ENCODE measurements around the gene MYOF. TPM values are rescaled to one million over a fixed set of nuclear protein-coding genes. Genes with fewer than 3 reads are reported as not detected.

MYOF gene
- total and polyA plus RNA-seq, 9 of the 15 experiments (the other 6 are each of a cell fraction or from before 2014, with no cell fraction given) = 0.06 to 0.27 TPM; not detected in 7

DNA sequence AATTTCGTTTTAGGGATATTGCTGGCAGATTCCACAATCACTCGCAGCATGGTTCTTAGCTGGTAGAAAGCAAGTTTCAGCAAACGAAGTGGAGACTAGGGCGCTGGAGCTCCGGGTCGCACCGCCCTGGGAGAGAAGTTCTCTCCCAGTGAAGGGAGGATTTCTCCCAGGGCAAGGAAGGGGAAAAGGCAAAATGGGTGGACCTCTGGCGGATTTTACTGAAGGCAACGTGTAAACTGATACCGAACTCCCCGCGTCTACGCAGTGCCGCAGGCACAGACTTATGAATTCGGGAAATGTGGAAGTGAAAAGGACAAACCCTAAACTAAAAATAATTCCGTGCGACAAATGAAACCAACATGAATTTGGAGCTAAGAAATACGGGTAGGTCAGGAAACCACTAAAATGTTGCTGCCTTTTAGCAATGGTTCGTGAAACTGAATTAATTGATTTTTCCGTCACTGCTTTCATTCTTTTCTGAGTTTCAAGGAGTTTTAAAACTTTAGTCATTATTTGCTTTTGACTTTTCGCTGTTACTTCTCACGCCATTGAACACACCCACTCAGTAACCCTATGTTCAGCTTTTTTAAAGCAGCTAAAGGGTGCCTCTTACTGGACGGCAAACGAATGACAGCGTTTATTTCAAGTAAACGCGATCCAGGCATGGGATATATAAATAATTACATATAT is at the start of gene MYOF (continued):
- TF ChIP-seq KLF13 (tag; IDR thresholded peaks at IDR 0.05; ENCODE audit: borderline replicate concordance, low read depth) = no peak
- TF ChIP-seq GTF2F1 (IDR thresholded peaks at IDR 0.05; ENCODE audit: low read depth, low read length) = no peak
- no peak for TF ChIP-seq SRF (CRISPR knock-in tag; IDR thresholded peaks at IDR 0.05)
- no peak for TF ChIP-seq ZFP1 (CRISPR knock-in tag; IDR thresholded peaks at IDR 0.05)
- peak; percentile 92 for TF ChIP-seq CBX2 (IDR thresholded peaks at IDR 0.05; ENCODE audit: insufficient read depth, low read length, poor library complexity, severe bottlenecking)

- in situ Hi-C loops (cut with MboI) (no loop called here), intact Hi-C loops (cut with micrococcal nuclease) (no loop called here)
- no TSS peak for BruUV-seq (replicated peaks)
- no peak for TF ChIP-seq NFRKB (IDR thresholded peaks at IDR 0.05; ENCODE audit: low read depth)
- TF ChIP-seq, protein P1, sequence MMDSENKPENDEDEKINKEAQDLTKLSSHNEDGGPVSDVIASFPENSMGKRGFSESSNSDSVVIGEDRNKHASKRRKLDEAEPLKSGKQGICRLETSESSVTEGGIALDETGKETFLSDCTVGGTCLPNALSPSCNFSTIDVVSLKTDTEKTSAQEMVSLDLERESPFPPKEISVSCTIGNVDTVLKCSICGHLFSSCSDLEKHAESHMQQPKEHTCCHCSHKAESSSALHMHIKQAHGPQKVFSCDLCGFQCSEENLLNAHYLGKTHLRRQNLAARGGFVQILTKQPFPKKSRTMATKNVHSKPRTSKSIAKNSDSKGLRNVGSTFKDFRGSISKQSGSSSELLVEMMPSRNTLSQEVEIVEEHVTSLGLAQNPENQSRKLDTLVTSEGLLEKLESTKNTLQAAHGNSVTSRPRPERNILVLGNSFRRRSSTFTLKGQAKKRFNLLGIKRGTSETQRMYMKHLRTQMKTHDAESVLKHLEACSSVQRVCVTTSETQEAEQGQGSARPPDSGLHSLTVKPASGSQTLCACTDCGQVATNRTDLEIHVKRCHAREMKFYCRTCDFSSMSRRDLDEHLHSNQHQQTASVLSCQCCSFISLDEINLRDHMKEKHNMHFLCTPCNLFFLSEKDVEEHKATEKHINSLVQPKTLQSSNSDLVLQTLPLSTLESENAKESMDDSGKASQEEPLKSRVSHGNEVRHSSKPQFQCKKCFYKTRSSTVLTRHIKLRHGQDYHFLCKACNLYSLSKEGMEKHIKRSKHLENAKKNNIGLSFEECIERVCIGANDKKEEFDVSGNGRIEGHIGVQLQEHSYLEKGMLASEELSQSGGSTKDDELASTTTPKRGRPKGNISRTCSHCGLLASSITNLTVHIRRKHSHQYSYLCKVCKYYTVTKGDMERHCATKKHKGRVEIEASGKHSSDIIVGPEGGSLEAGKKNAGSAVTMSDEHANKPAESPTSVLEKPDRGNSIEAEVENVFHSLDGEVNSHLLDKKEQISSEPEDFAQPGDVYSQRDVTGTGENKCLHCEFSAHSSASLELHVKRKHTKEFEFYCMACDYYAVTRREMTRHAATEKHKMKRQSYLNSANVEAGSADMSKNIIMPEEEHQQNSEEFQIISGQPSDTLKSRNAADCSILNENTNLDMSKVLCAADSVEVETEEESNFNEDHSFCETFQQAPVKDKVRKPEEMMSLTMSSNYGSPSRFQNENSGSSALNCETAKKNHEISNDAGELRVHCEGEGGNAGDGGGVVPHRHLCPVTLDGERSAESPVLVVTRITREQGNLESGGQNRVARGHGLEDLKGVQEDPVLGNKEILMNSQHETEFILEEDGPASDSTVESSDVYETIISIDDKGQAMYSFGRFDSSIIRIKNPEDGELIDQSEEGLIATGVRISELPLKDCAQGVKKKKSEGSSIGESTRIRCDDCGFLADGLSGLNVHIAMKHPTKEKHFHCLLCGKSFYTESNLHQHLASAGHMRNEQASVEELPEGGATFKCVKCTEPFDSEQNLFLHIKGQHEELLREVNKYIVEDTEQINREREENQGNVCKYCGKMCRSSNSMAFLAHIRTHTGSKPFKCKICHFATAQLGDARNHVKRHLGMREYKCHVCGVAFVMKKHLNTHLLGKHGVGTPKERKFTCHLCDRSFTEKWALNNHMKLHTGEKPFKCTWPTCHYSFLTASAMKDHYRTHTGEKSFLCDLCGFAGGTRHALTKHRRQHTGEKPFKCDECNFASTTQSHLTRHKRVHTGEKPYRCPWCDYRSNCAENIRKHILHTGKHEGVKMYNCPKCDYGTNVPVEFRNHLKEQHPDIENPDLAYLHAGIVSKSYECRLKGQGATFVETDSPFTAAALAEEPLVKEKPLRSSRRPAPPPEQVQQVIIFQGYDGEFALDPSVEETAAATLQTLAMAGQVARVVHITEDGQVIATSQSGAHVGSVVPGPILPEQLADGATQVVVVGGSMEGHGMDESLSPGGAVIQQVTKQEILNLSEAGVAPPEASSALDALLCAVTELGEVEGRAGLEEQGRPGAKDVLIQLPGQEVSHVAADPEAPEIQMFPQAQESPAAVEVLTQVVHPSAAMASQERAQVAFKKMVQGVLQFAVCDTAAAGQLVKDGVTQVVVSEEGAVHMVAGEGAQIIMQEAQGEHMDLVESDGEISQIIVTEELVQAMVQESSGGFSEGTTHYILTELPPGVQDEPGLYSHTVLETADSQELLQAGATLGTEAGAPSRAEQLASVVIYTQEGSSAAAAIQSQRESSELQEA (IDR thresholded peaks at IDR 0.05; ENCODE audit: low read depth) = no peak
- TF ChIP-seq ILK (tag; IDR thresholded peaks at IDR 0.05; ENCODE audit: borderline replicate concordance, low read depth) = no peak
- no peak for TF ChIP-seq MEIS2 (IDR thresholded peaks at IDR 0.05; ENCODE audit: partially characterized antibody)
- TF ChIP-seq POLR2A (conservative IDR thresholded peaks at IDR 0.05) = no peak
- TF ChIP-seq DNMT1 (IDR thresholded peaks at IDR 0.05) = no peak
- TF ChIP-seq FUS (optimal IDR thresholded peaks at IDR 0.05; ENCODE audit: low read depth, low read length) = no peak
- no peak for TF ChIP-seq BRCA1 (IDR thresholded peaks at IDR 0.05)
- TF ChIP-seq BRCA1 (CRISPR knock-in tag; IDR thresholded peaks at IDR 0.05) = no peak
- no peak for TF ChIP-seq BMI1 (IDR thresholded peaks at IDR 0.05; ENCODE audit: low read length)
- no peak for TF ChIP-seq ZNF584 (CRISPR knock-in tag; IDR thresholded peaks at IDR 0.05; ENCODE audit: low read depth)
- H3K4me1 ChIP-seq (replicated peaks in 1 of 2; ENCODE audit: control insufficient read depth in 2 of 2, insufficient read depth in 2 of 2, low read length in 2 of 2) = no peaks in the 10 kb centered on the region
- no peak overlapping the region for H3K27ac ChIP-seq (ENCODE audit: extremely low read depth, low read depth, low read length)
- no peak overlapping the region for H3K4me2 ChIP-seq (ENCODE audit: insufficient read depth, low read length)
- no peak for FAIRE-seq
- no peak overlapping the region for H3K9ac ChIP-seq (ENCODE audit: insufficient read depth in 1 of 2, low read depth in 2 of 2, low read length in 2 of 2)
- H3K9me3 ChIP-seq (replicated peaks; ENCODE audit: control insufficient read depth, insufficient read depth, low read depth, low read length) = no peaks in the 10 kb centered on the region
- H3K79me2 ChIP-seq (ENCODE audit: control insufficient read depth, insufficient read depth, low read length) = no peaks in the 10 kb centered on the region
- H2AFZ ChIP-seq (ENCODE audit: low read depth, low read length) = no peak overlapping the region
- ChIA-PET CTCF (ENCODE audit: low intra/inter-chr PET ratio) (no interaction called here), POLR2A (no interaction called here)
- H3K9me1 ChIP-seq (ENCODE audit: control insufficient read depth, insufficient read depth, low read length) = no peaks in the 10 kb centered on the region
- 96% methylated on average over 4 of the region's 4 CpGs for WGBS (ENCODE audit: insufficient coverage, low coverage, missing lambda C conversion rate)
- no peak for DNase-seq (ENCODE audit: extremely low read depth in 1 of 4, low spot score in 3 of 4)
- no peak overlapping the region for H3K4me3 ChIP-seq
- no peak for ATAC-seq
- peaks cover 39% of the 10 kb centered on the region; the same call in 2 of the 3 replicates for H3K36me3 ChIP-seq (ENCODE audit: control insufficient read depth, insufficient read depth, low read length)
- H3K27me3 ChIP-seq (ENCODE audit: control insufficient read depth in 2 of 2, insufficient read depth in 2 of 2, low read length in 2 of 2) = no peaks in the 10 kb centered on the region
- H4K20me1 ChIP-seq (replicated peaks; ENCODE audit: control insufficient read depth, insufficient read depth, low read length) = no peaks in the 10 kb centered on the region
These were observed 36.4 kb upstream of the MYOF start for GRCh38 chr10:93518531-93518930.

All from K562 (cell line).